ENCODE data around the gene RBFOX1. TPM values are rescaled to one million over a fixed set of nuclear protein-coding genes. Genes with fewer than 3 reads are reported as not detected.

The RBFOX1 gene
- polyA plus RNA-seq, 1 of the 3 experiments (the other 2 are of a cell fraction), result not detected

DNA sequence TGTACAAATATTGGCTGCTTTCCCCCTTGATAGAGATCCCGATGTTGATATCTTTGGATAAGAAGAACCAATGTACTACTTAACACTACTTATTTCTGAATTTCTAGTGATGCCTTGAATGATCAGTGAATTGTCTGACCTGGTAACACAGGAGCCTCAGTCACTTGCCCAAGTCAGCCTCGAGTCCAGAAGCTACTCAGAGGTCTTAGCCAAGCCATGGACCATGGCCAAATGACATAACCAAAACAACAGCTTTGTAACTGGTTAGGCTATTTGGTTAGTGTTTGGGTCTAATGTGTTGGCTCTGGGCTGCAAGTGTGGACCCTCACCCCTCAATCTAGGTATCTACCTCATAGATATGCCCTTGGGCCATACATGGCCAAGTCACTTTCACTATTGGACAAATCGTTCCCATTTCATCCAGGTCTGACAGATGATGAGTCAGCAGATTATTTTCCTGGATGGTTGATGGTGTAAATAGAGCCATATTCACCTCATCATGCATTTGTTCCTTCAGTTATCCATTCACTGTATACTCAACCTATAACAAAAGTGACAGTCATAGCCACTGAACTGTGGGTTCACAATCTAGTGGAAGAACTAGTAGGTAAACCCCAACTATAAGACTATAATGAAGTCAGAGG is 3.5 kb downstream of the RBFOX1 start:
- Histone ChIP-seq H3K27ac (ENCODE audit: low read depth in 2 of 2, low read length in 1 of 2) (no peak overlapping the region), H2AFZ (ENCODE audit: low read depth) (no peak overlapping the region), H3K4me2 (no peak overlapping the region), H3K9me2 (no peaks in the 10 kb centered on the region), H3K9me3 (no peaks in the 10 kb centered on the region), H4K20me1 (ENCODE audit: insufficient read depth) (no peaks in the 10 kb centered on the region), H3K27me3 (ENCODE audit: insufficient read depth) (no peaks in the 10 kb centered on the region), H3K4me1 (ENCODE audit: control insufficient read depth in 1 of 2, insufficient read depth in 2 of 2, low read depth in 1 of 2, low read length in 1 of 2) (no peaks in the 10 kb centered on the region), H3F3A (replicated peaks; ENCODE audit: insufficient read depth) (no peaks in the 10 kb centered on the region), H3K36me3 (replicated peaks in 1 of 2; ENCODE audit: control insufficient read depth in 1 of 2, insufficient read depth in 2 of 2, low read length in 1 of 2) (no peaks in the 10 kb centered on the region), H3K79me2 (ENCODE audit: insufficient read depth) (no peaks in the 10 kb centered on the region), H3K9ac (no peak overlapping the region), H3K4me3 (ENCODE audit: low read depth in 2 of 2, low read length in 1 of 2) (no peak overlapping the region)
- 30% methylated on average over 3 of the region's 3 CpGs for WGBS (ENCODE audit: low lambda C conversion rate)
- no peak for DNase-seq
- TF ChIP-seq, protein P1, sequence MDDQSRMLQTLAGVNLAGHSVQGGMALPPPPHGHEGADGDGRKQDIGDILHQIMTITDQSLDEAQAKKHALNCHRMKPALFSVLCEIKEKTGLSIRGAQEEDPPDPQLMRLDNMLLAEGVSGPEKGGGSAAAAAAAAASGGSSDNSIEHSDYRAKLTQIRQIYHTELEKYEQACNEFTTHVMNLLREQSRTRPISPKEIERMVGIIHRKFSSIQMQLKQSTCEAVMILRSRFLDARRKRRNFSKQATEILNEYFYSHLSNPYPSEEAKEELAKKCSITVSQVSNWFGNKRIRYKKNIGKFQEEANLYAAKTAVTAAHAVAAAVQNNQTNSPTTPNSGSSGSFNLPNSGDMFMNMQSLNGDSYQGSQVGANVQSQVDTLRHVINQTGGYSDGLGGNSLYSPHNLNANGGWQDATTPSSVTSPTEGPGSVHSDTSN (IDR thresholded peaks at IDR 0.05), result no peak
- TF ChIP-seq GATA2 (CRISPR knock-in tag; IDR thresholded peaks at IDR 0.05), result no peak
- no peak for TF ChIP-seq MXI1 (IDR thresholded peaks at IDR 0.05; ENCODE audit: low read depth, low read length)
- TF ChIP-seq EZH2phosphoT487 (IDR thresholded peaks at IDR 0.05; ENCODE audit: borderline replicate concordance, low read depth), result no peak
- no peak for TF ChIP-seq SIN3A (IDR thresholded peaks at IDR 0.05; ENCODE audit: borderline replicate concordance, low read depth, low read length)
- TF ChIP-seq TCF12 (IDR thresholded peaks at IDR 0.05), result no peak
- TF ChIP-seq, protein P2, sequence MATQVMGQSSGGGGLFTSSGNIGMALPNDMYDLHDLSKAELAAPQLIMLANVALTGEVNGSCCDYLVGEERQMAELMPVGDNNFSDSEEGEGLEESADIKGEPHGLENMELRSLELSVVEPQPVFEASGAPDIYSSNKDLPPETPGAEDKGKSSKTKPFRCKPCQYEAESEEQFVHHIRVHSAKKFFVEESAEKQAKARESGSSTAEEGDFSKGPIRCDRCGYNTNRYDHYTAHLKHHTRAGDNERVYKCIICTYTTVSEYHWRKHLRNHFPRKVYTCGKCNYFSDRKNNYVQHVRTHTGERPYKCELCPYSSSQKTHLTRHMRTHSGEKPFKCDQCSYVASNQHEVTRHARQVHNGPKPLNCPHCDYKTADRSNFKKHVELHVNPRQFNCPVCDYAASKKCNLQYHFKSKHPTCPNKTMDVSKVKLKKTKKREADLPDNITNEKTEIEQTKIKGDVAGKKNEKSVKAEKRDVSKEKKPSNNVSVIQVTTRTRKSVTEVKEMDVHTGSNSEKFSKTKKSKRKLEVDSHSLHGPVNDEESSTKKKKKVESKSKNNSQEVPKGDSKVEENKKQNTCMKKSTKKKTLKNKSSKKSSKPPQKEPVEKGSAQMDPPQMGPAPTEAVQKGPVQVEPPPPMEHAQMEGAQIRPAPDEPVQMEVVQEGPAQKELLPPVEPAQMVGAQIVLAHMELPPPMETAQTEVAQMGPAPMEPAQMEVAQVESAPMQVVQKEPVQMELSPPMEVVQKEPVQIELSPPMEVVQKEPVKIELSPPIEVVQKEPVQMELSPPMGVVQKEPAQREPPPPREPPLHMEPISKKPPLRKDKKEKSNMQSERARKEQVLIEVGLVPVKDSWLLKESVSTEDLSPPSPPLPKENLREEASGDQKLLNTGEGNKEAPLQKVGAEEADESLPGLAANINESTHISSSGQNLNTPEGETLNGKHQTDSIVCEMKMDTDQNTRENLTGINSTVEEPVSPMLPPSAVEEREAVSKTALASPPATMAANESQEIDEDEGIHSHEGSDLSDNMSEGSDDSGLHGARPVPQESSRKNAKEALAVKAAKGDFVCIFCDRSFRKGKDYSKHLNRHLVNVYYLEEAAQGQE (IDR thresholded peaks at IDR 0.05; ENCODE audit: low read depth, low read length), result no peak
- no peak for TF ChIP-seq RFX5 (IDR thresholded peaks at IDR 0.05; ENCODE audit: low read length)
- TF ChIP-seq ELF1 (IDR thresholded peaks at IDR 0.05), result no peak
- TF ChIP-seq FOXM1 (IDR thresholded peaks at IDR 0.05; ENCODE audit: low read depth), result no peak
- no peak for TF ChIP-seq CHD2 (IDR thresholded peaks at IDR 0.05; ENCODE audit: low read length, partially characterized antibody)
- TF ChIP-seq RCOR1 (IDR thresholded peaks at IDR 0.05; ENCODE audit: low read length), result no peak
- TF ChIP-seq, protein P3, sequence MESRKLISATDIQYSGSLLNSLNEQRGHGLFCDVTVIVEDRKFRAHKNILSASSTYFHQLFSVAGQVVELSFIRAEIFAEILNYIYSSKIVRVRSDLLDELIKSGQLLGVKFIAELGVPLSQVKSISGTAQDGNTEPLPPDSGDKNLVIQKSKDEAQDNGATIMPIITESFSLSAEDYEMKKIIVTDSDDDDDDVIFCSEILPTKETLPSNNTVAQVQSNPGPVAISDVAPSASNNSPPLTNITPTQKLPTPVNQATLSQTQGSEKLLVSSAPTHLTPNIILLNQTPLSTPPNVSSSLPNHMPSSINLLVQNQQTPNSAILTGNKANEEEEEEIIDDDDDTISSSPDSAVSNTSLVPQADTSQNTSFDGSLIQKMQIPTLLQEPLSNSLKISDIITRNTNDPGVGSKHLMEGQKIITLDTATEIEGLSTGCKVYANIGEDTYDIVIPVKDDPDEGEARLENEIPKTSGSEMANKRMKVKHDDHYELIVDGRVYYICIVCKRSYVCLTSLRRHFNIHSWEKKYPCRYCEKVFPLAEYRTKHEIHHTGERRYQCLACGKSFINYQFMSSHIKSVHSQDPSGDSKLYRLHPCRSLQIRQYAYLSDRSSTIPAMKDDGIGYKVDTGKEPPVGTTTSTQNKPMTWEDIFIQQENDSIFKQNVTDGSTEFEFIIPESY (IDR thresholded peaks at IDR 0.05; ENCODE audit: borderline replicate concordance, low read depth), result no peak
- TF ChIP-seq, protein P4, sequence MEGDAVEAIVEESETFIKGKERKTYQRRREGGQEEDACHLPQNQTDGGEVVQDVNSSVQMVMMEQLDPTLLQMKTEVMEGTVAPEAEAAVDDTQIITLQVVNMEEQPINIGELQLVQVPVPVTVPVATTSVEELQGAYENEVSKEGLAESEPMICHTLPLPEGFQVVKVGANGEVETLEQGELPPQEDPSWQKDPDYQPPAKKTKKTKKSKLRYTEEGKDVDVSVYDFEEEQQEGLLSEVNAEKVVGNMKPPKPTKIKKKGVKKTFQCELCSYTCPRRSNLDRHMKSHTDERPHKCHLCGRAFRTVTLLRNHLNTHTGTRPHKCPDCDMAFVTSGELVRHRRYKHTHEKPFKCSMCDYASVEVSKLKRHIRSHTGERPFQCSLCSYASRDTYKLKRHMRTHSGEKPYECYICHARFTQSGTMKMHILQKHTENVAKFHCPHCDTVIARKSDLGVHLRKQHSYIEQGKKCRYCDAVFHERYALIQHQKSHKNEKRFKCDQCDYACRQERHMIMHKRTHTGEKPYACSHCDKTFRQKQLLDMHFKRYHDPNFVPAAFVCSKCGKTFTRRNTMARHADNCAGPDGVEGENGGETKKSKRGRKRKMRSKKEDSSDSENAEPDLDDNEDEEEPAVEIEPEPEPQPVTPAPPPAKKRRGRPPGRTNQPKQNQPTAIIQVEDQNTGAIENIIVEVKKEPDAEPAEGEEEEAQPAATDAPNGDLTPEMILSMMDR (IDR thresholded peaks at IDR 0.05), result no peak
- no peak for TF ChIP-seq MEF2A (IDR thresholded peaks at IDR 0.05; ENCODE audit: borderline replicate concordance, low read depth)
- TF ChIP-seq, protein P5, sequence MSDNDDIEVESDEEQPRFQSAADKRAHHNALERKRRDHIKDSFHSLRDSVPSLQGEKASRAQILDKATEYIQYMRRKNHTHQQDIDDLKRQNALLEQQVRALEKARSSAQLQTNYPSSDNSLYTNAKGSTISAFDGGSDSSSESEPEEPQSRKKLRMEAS (IDR thresholded peaks at IDR 0.05; ENCODE audit: low read depth), result no peak
- TF ChIP-seq, protein P6, sequence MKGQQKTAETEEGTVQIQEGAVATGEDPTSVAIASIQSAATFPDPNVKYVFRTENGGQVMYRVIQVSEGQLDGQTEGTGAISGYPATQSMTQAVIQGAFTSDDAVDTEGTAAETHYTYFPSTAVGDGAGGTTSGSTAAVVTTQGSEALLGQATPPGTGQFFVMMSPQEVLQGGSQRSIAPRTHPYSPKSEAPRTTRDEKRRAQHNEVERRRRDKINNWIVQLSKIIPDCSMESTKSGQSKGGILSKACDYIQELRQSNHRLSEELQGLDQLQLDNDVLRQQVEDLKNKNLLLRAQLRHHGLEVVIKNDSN (IDR thresholded peaks at IDR 0.05; ENCODE audit: borderline replicate concordance, low read depth), result no peak
- no peak for TF ChIP-seq TAF1 (IDR thresholded peaks at IDR 0.05; ENCODE audit: borderline replicate concordance, low read depth, low read length)
- POLR2A ChIA-PET, result no interaction called here
- CTCF ChIA-PET, result interaction anchor here (0.9 kb wide), 1 partner anchor 22 kb away, joined by 3 read pairs; no protein-coding TSS in a partner anchor

All from SK-N-SH (cell line).